ENCODE data around the gene UBE2J2.

DNA sequence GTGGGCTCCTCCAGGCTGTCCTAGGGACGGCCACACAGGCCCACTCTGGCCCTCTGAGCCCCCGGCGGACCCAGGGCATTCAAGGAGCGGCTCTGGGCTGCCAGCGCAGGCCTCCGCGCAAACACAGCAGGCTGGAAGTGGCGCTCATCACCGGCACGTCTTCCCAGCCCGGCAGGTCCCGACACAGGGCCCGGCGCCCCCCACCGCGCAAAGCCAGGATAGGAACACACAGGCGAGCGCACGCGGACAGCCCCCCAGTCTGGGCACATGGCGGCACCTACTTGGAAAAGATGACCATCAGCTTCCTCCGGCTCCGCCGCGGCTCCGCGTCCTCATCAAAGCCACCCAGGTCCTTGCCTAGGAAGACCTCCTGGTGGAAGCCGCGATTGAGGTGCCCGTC is 45.5 kb downstream of the UBE2J2 start:
- no peak for TF ChIP-seq EZH2 (IDR thresholded peaks at IDR 0.05; ENCODE audit: borderline replicate concordance, low read depth, low read length, severe bottlenecking)
- TF ChIP-seq, protein P1, sequence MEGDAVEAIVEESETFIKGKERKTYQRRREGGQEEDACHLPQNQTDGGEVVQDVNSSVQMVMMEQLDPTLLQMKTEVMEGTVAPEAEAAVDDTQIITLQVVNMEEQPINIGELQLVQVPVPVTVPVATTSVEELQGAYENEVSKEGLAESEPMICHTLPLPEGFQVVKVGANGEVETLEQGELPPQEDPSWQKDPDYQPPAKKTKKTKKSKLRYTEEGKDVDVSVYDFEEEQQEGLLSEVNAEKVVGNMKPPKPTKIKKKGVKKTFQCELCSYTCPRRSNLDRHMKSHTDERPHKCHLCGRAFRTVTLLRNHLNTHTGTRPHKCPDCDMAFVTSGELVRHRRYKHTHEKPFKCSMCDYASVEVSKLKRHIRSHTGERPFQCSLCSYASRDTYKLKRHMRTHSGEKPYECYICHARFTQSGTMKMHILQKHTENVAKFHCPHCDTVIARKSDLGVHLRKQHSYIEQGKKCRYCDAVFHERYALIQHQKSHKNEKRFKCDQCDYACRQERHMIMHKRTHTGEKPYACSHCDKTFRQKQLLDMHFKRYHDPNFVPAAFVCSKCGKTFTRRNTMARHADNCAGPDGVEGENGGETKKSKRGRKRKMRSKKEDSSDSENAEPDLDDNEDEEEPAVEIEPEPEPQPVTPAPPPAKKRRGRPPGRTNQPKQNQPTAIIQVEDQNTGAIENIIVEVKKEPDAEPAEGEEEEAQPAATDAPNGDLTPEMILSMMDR (IDR thresholded peaks at IDR 0.05; ENCODE audit: borderline replicate concordance, extremely low read depth, low read length, poor library complexity, severe bottlenecking), result no peak

All from DND-41 (cell line).